ENCODE data around the gene CHRNB1.
"Not testable (repeated sequence)": the region's sequence is repeated elsewhere in the genome, so short reads cannot be mapped to it uniquely, and the experiment has no call there.

CHRNB1 gene

GRCh38 chr17:7465597-7466275, 20.9 kb downstream of the CHRNB1 start:
- in situ Hi-C loops (cut with MboI; ENCODE audit: low sequenced_read_pairs), result no loop called here

GRCh38 chr17:7466318-7466638, 21.4 kb downstream of the CHRNB1 start:
- in situ Hi-C loops (cut with MboI; ENCODE audit: low sequenced_read_pairs), result no loop called here

GRCh38 chr17:7466639-7467341, 21.9 kb downstream of the CHRNB1 start:
- in situ Hi-C loops (cut with MboI; ENCODE audit: low sequenced_read_pairs), result no loop called here

GRCh38 chr17:7467498-7467897, 22.6 kb downstream of the CHRNB1 start:
- in situ Hi-C loops (cut with MboI; ENCODE audit: low sequenced_read_pairs), result no loop called here

GRCh38 chr17:7468290-7468689, 23.4 kb downstream of the CHRNB1 start:
- in situ Hi-C loops (cut with MboI; ENCODE audit: low sequenced_read_pairs), result no loop called here

- in situ Hi-C loops (cut with MboI; ENCODE audit: low sequenced_read_pairs), result no loop called here
These were observed 24.0 kb downstream of the CHRNB1 start for GRCh38 chr17:7468804-7469389.

- in situ Hi-C loops (cut with MboI; ENCODE audit: low sequenced_read_pairs), result not testable (repeated sequence)
These were observed 25.0 kb downstream of the CHRNB1 start for GRCh38 chr17:7469843-7470242.

- in situ Hi-C loops (cut with MboI; ENCODE audit: low sequenced_read_pairs), result not testable (repeated sequence)
These were observed 25.7 kb downstream of the CHRNB1 start for GRCh38 chr17:7470457-7470973.

- in situ Hi-C loops (cut with MboI; ENCODE audit: low sequenced_read_pairs), result no loop called here
These were observed 26.9 kb downstream of the CHRNB1 start for GRCh38 chr17:7471729-7472128.

GRCh38 chr17:7474767-7475166, 29.9 kb downstream of the CHRNB1 start:
- in situ Hi-C loops (cut with MboI; ENCODE audit: low sequenced_read_pairs), result not testable (repeated sequence)

GRCh38 chr17:7475764-7476422, 31.0 kb downstream of the CHRNB1 start:
- in situ Hi-C loops (cut with MboI; ENCODE audit: low sequenced_read_pairs), result no loop called here

- in situ Hi-C loops (cut with MboI; ENCODE audit: low sequenced_read_pairs), result no loop called here
These were observed 31.6 kb downstream of the CHRNB1 start for GRCh38 chr17:7476494-7476893.

GRCh38 chr17:7476951-7477350, 32.1 kb downstream of the CHRNB1 start:
- in situ Hi-C loops (cut with MboI; ENCODE audit: low sequenced_read_pairs), result no loop called here

GRCh38 chr17:7477392-7478275, 32.8 kb downstream of the CHRNB1 start:
- in situ Hi-C loops (cut with MboI; ENCODE audit: low sequenced_read_pairs), result no loop called here

GRCh38 chr17:7478276-7479212, 33.7 kb downstream of the CHRNB1 start:
- in situ Hi-C loops (cut with MboI; ENCODE audit: low sequenced_read_pairs), result no loop called here

GRCh38 chr17:7479213-7480088, 34.6 kb downstream of the CHRNB1 start, which contains the start of gene ZBTB4:
TSS of gene ZBTB4 (minus strand) at chr17:7479631. CDS start at chr17:7466801, 12,830 bp downstream.
- in situ Hi-C loops (cut with MboI; ENCODE audit: low sequenced_read_pairs), result no loop called here

- in situ Hi-C loops (cut with MboI; ENCODE audit: low sequenced_read_pairs), result no loop called here
These were observed 35.2 kb downstream of the CHRNB1 start for GRCh38 chr17:7480089-7480384.

GRCh38 chr17:7481275-7481674, 36.4 kb downstream of the CHRNB1 start, which contains the start of gene SLC35G6:
TSS of gene SLC35G6 (plus strand) at chr17:7481446. CDS start at chr17:7481517, 71 bp downstream.
- in situ Hi-C loops (cut with MboI; ENCODE audit: low sequenced_read_pairs), result not testable (repeated sequence)
